ENCODE measurements around the gene DAW1.

Gene DAW1

DNA sequence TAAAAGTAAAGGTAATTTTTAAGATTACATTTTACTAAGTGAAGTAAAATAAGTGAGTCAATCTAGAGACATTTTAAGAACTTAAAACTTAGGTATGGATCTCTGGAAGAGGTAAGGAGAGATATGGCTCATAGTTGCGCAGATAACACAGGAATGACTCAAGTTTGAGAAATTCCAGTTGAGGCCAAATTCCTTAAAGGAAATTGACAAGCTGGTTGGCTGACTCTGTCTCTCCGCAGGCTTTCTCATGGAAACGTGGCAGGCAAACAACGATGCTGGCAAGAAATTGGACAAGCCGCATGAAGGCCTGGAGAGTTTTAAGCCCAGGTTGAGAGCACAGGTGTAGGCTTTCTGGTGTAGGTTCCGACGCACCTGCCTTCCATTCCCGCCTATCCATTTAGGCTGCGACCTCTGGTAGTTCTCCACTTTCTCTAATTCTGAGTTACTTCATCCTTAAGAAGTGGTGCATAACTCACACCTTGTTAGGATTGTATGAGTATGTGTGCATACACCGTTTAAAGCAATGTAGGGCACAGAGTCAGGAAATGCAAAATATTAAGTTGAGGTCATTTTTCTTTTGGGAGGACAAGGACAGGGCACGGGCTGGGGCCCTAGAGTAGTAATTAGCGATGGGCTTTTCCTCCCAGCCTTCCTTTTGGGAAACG lies 589 bp upstream of the DAW1 start:
- TF ChIP-seq, protein P1, sequence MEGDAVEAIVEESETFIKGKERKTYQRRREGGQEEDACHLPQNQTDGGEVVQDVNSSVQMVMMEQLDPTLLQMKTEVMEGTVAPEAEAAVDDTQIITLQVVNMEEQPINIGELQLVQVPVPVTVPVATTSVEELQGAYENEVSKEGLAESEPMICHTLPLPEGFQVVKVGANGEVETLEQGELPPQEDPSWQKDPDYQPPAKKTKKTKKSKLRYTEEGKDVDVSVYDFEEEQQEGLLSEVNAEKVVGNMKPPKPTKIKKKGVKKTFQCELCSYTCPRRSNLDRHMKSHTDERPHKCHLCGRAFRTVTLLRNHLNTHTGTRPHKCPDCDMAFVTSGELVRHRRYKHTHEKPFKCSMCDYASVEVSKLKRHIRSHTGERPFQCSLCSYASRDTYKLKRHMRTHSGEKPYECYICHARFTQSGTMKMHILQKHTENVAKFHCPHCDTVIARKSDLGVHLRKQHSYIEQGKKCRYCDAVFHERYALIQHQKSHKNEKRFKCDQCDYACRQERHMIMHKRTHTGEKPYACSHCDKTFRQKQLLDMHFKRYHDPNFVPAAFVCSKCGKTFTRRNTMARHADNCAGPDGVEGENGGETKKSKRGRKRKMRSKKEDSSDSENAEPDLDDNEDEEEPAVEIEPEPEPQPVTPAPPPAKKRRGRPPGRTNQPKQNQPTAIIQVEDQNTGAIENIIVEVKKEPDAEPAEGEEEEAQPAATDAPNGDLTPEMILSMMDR (IDR thresholded peaks at IDR 0.05): no peak
- DNase-seq (ENCODE audit: low spot score): no peak
- H3K27ac ChIP-seq: peak overlapping the region; percentile 14 to 58
- peak overlapping the region; percentile 70 for H3K4me3 ChIP-seq

DNA sequence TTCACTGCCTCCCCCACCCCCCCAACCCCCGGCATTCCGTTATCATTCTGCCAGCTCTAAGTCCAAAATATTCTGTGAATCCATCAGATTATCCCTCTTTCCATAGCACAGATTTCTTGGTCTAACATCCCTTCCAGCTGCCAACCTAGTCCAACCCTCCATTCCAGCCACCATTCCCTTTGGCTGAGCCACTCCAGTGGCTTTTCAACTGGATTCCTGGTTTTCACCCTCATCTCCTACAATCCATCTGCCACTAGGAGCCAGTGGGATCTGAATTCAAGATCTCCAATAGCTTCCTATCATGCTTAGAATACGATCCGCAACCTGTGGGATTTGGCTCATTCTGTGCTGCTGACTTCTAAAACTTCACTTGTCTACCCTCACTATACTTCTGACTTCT lies 1.2 kb downstream of the DAW1 start:
- DNase-seq (ENCODE audit: low spot score): no peak
- Histone ChIP-seq H3K4me3 (no peak overlapping the region), H3K27ac (no peak overlapping the region)
- TF ChIP-seq, protein P1 (IDR thresholded peaks at IDR 0.05): no peak

DNA sequence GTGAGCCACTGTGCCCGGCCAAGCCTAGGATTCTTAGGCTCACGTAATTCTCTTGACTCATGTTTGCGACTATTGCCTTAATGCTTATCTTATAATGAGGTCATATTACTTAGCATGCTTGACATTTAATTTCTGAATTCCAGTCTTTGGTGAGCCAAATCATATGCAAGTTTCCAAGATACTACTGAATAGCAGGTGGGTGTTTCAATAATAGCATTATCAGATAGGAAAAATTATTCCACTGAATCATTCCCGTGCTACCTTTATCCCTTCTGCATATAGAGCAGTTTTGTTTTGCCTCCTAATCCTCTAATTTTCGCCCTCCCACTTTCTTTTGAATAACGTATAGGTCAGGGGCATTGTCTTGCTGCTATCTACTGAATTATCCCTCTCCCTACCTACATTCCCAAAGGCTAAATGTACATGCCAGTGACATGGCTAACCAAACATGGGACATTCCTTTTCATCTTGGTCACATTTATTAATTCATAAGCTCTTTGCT lies 4.9 kb downstream of the DAW1 start:
- Histone ChIP-seq H3K27ac (peak overlapping the region in 1 of 2 donors; percentile 88), H3K4me3 (no peak overlapping the region)
- TF ChIP-seq, protein P1 (IDR thresholded peaks at IDR 0.05): no peak
- DNase-seq (ENCODE audit: low spot score): no peak

DNA sequence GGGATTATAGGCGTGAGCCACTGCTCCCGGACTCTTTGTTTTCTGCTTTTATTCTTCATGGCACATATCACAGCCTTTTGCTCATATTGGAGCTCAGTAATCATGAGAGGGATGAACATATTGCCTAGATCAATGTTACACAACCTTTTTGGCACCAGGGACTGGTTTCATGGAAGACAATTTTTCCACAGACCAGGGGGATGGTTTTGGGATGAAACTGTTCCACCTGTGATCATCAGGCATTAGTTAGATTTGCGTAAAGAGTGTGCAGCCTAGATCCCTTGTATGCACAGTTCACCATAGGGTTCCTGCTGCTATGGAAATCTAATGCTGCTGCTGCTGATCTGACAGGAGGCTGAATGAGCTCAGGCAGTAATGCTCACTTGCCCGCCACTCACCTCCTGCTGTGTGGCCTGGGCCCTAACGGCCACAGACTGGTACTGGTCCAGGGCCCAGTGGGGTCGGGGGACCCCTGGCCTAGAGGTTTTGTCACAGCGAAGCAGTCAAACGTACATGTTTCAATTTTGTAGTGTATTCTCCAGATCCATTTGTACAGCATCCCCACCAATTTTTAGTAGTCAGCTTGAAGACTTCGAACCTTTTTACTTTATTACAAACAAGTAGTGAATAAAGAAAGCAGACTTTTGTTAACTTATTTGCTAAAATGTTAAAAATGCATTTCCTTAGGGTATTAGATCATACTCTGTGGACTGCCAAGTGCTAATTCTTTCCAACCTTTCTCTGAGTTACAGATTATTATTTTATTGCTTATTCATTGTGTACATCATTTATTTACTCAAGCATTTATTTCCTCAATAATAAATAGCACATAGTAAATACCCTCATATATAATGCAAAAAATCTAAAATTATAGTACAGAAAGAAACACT lies 6.2 kb downstream of the DAW1 start:
- TF ChIP-seq, protein P1 (IDR thresholded peaks at IDR 0.05): no peak
- Histone ChIP-seq H3K4me3 (no peak overlapping the region), H3K27ac (peak overlapping the region; percentile 25 to 88)
- DNase-seq (ENCODE audit: low spot score): no peak

DNA sequence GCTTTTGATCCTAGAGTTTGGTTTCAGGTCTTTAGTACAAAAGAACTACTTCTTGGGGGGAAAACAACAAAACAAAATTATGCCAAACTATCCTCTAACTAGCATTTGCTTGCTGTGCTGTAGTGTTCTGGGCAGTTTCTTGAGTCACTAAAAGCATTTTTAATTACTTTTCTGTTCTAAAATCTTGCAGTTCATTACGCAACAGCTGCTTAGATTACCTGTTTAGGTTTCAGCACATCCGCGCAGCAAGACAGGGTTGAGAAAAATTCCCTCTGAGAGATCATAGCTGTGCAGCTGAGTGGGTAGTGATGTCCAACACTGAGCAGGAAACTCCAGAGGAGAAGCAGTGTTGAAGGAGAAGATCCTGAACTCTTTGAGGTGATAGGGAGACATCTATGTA lies 9.0 kb downstream of the DAW1 start:
- H3K27ac ChIP-seq: no peak overlapping the region
- no peak for DNase-seq (ENCODE audit: low spot score)
- no peak overlapping the region for H3K4me3 ChIP-seq
- TF ChIP-seq, protein P1 (IDR thresholded peaks at IDR 0.05): no peak

DNA sequence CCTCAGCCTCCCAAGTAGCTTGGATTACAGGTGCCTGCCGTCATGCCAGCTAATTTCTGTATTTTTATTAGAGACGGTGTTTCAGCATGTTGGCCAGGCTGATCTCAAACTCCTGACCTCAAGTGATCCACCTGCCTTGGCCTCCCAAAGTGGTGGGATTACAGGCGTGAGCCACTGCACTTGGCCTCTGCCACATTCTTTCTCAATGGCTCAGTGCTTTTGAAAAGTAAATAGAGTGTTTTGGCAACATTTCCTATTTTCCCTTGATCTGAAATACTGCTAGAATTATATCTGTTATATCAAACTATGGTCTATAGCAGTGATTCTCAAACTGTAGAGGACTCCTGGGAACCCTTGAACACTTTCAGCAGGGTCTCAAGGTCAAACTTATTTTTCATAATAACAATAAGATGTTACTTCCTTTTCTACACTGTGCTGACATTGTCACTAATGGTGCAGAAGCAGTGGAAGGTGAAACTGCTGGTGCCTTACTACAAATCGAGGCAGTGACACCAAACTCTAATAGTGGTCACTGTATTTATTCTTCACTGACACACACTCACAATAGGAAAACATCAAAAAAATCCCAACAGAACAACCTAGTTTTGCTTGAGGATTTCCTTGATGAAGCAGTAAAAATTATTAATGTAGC lies 10.6 kb downstream of the DAW1 start:
- TF ChIP-seq, protein P1 (IDR thresholded peaks at IDR 0.05): no peak
- peak overlapping the region in 1 of 2 donors; percentile 8 for H3K27ac ChIP-seq
- no peak for DNase-seq (ENCODE audit: low spot score)

More for the DNA sequence above, 10.6 kb downstream of the DAW1 start:
- H3K4me3 ChIP-seq: no peak overlapping the region

All from coronary artery (tissue), 2 donors.